WERI-Rb-1 (cell line): ENCODE data around the gene GAST.

Experiments
- DNase-seq: peaks from one replicate; pipeline ENCODE4 v3.0.0-alpha.2; 2020
- H3K27ac ChIP-seq: fragments of 250-450 bp; sonication (Bioruptor Pico); 2 replicates; pipeline ENCODE4 v1.5.1; 2020; ENCODE audit warnings: mild to moderate bottlenecking, moderate library complexity
- H3K27me3 ChIP-seq: fragments of 250-450 bp; sonication (Bioruptor Pico); 2 replicates; pipeline ENCODE4 v1.5.1; 2021; ENCODE audit warnings: mild to moderate bottlenecking, low read depth, moderate library complexity; ENCODE audit not compliant: insufficient read depth, severe bottlenecking
- H3K36me3 ChIP-seq: fragments of 250-450 bp; sonication (Bioruptor Pico); 2 replicates; pipeline ENCODE4 v1.5.1; 2020; ENCODE audit warnings: mild to moderate bottlenecking, moderate library complexity
- H3K4me3 ChIP-seq: 2 replicates; pipeline ENCODE4 v1.5.1; 2011; ENCODE audit warnings: low read depth, mild to moderate bottlenecking, control low read depth, low read length
- H3K9me3 ChIP-seq: fragments of 250-450 bp; sonication (Bioruptor Pico); 2 replicates; pipeline ENCODE4 v1.5.1; 2021; ENCODE audit warnings: mild to moderate bottlenecking, moderate library complexity; ENCODE audit not compliant: severe bottlenecking
- CTCF ChIP-seq: IDR thresholded peaks from 2 replicates; pipeline ENCODE4 v1.5.1; 2011; ENCODE audit warnings: low read depth, mild to moderate bottlenecking, control low read depth, inconsistent platforms, low read length

Gene GAST

GRCh38 chr17:41739661-41740352 is 27.7 kb downstream of the GAST start:
- H3K36me3 ChIP-seq: no peaks in the 10 kb centered on the region
- H3K27ac ChIP-seq: no peak overlapping the region
- H3K27me3 ChIP-seq: peaks cover 12% of the 10 kb centered on the region
- no peak for TF ChIP-seq CTCF
- no peaks in the 10 kb centered on the region for H3K9me3 ChIP-seq
- no peak for DNase-seq
- no peak overlapping the region for H3K4me3 ChIP-seq

DNA sequence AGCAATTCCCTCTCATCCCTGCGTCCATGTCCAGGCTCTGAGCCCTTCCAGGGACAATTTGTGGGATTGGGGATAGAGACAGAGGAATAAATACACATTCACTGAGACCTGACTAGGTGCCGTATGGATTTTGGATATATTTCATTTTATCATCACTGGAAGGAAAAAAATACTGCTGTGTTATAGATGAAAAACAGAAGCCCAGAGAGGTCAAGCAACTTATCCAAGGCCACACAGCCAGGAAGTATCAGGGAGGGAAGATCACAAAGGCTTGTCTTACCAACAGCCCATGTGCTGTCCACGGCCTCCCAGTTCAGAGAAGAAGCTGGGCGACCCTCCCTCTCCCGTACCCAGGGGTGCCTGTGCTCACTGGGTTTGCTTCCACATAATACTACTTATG is 28.4 kb downstream of the GAST start:
- no peak overlapping the region for H3K4me3 ChIP-seq
- no peaks in the 10 kb centered on the region for H3K36me3 ChIP-seq
- H3K27ac ChIP-seq: no peak overlapping the region
- no peak for TF ChIP-seq CTCF
- H3K9me3 ChIP-seq: no peaks in the 10 kb centered on the region
- no peak for DNase-seq
- peaks cover 5% of the 10 kb centered on the region for H3K27me3 ChIP-seq

GRCh38 chr17:41741709-41742108 is 29.6 kb downstream of the GAST start:
- Histone ChIP-seq H3K36me3 (no peaks in the 10 kb centered on the region), H3K9me3 (no peaks in the 10 kb centered on the region), H3K27me3 (no peaks in the 10 kb centered on the region), H3K27ac (no peak overlapping the region), H3K4me3 (no peak overlapping the region)
- no peak for TF ChIP-seq CTCF
- no peak for DNase-seq

DNA sequence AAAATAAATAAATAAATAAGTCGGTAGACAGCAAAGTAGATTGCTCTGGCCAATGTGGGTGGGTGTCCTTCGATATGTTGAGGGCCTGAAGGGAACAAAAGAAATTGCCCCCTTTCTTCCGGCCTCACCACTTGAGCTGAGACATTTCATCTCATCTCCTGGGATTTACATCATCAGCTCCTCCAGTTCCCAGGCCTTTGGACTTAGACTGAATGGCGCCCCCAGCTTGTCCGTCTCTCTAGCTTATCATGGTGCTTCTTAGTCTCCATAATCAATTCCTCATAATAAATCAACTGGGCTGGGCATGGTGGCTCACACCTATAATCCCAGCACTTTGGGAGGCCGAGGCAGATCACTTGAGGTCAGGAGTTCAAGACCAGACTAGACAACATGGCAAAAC is 36.1 kb downstream of the GAST start:
- no peaks in the 10 kb centered on the region for H3K9me3 ChIP-seq
- H3K36me3 ChIP-seq: no peaks in the 10 kb centered on the region
- H3K4me3 ChIP-seq: no peak overlapping the region
- no peak for TF ChIP-seq CTCF
- H3K27ac ChIP-seq: peak overlapping the region; percentile 20; the same call in 1 of the 2 replicates
- peak; percentile 59 for DNase-seq
- H3K27me3 ChIP-seq: no peaks in the 10 kb centered on the region

- no peaks in the 10 kb centered on the region for H3K9me3 ChIP-seq
- DNase-seq: peak; percentile 52
- H3K36me3 ChIP-seq: peaks cover 17% of the 10 kb centered on the region
- H3K27ac ChIP-seq: no peak overlapping the region
- H3K4me3 ChIP-seq: no peak overlapping the region
- no peaks in the 10 kb centered on the region for H3K27me3 ChIP-seq
- TF ChIP-seq CTCF: no peak
These were observed 38.7 kb downstream of the GAST start for GRCh38 chr17:41750862-41751261.

GRCh38 chr17:41751288-41751687 is 39.2 kb downstream of the GAST start:
- no peak overlapping the region for H3K4me3 ChIP-seq
- TF ChIP-seq CTCF: no peak
- H3K9me3 ChIP-seq: no peaks in the 10 kb centered on the region
- no peaks in the 10 kb centered on the region for H3K27me3 ChIP-seq
- no peak overlapping the region for H3K27ac ChIP-seq
- H3K36me3 ChIP-seq: peaks cover 20% of the 10 kb centered on the region
- DNase-seq: no peak
